H9 (cell line): Measurements from ENCODE around the gene PDLIM7. TPM values are rescaled to one million over a fixed set of nuclear protein-coding genes. Genes with fewer than 3 reads are reported as not detected.

Experiments
- DNase-seq: peaks from one replicate; pipeline ENCODE4 v3.0.0-alpha.2; 2017
- H2AFZ ChIP-seq: one replicate; pipeline ENCODE4 v1.6.1; 2013; ENCODE audit warnings: mild to moderate bottlenecking, low read length, control low read depth, moderate library complexity
- H2AK5ac ChIP-seq: 2 replicates; pipeline ENCODE4 v1.6.1; 2013; ENCODE audit warnings: low read length, control low read depth, mixed read lengths; ENCODE audit not compliant: insufficient read length
- H2BK120ac ChIP-seq: one replicate; pipeline ENCODE4 v1.6.1; 2013; ENCODE audit warnings: low read depth, mild to moderate bottlenecking, low read length, control low read depth, inconsistent platforms; ENCODE audit not compliant: poor library complexity, severe bottlenecking
- H2BK12ac ChIP-seq: 2 replicates; pipeline ENCODE4 v1.6.1; 2013; ENCODE audit warnings: low read length, control low read depth, mixed read lengths, low read depth; ENCODE audit not compliant: insufficient read length
- H2BK15ac ChIP-seq: 2 replicates; pipeline ENCODE4 v1.6.1; 2013; ENCODE audit warnings: low read depth, low read length, control low read depth
- H2BK20ac ChIP-seq: one replicate; pipeline ENCODE4 v1.6.1; 2013; ENCODE audit warnings: low read depth, mild to moderate bottlenecking, low read length, control low read depth, inconsistent platforms; ENCODE audit not compliant: poor library complexity, severe bottlenecking
- H2BK5ac ChIP-seq: 2 replicates; pipeline ENCODE4 v1.6.1; 2013; ENCODE audit warnings: low read length, control low read depth, mixed read lengths; ENCODE audit not compliant: insufficient read length
- H3K14ac ChIP-seq: 2 replicates; pipeline ENCODE4 v1.6.1; 2013; ENCODE audit warnings: low read length, control low read depth; ENCODE audit not compliant: insufficient read depth
- H3K18ac ChIP-seq: 2 replicates; pipeline ENCODE4 v1.6.1; 2013; ENCODE audit warnings: low read depth, mild to moderate bottlenecking, mixed read lengths, low read length, control low read depth; ENCODE audit not compliant: insufficient read length
- H3K23ac ChIP-seq: 2 replicates; pipeline ENCODE4 v1.6.1; 2013; ENCODE audit warnings: low read length, control low read depth, mixed read lengths, low read depth; ENCODE audit not compliant: insufficient read length
- H3K23me2 ChIP-seq: 2 replicates; pipeline ENCODE4 v1.6.1; 2013; ENCODE audit warnings: low read depth, mild to moderate bottlenecking, mixed read lengths, low read length, control low read depth; ENCODE audit not compliant: insufficient read length, poor library complexity, severe bottlenecking
- H3K27ac ChIP-seq: 2 replicates; pipeline ENCODE4 v1.5.1; 2013; ENCODE audit warnings: low read length, control low read depth, mixed read lengths, low read depth; ENCODE audit not compliant: insufficient read length
- H3K27me3 ChIP-seq: 2 replicates; pipeline ENCODE4 v1.6.1; 2013; ENCODE audit warnings: low read length, control low read depth, inconsistent platforms; ENCODE audit not compliant: insufficient read depth
- H3K4ac ChIP-seq: 2 replicates; pipeline ENCODE4 v1.6.1; 2013; ENCODE audit warnings: low read depth, mild to moderate bottlenecking, control low read depth, inconsistent platforms, low read length, moderate library complexity
- H3K4me1 ChIP-seq: 2 replicates; pipeline ENCODE4 v1.6.1; 2013; ENCODE audit warnings: low read length, control low read depth, inconsistent platforms; ENCODE audit not compliant: insufficient read depth
- H3K4me2 ChIP-seq: 2 replicates; pipeline ENCODE4 v1.6.1; 2013; ENCODE audit warnings: low read length, control low read depth, mixed read lengths; ENCODE audit not compliant: insufficient read length, insufficient read depth
- H3K56ac ChIP-seq: 2 replicates; pipeline ENCODE4 v1.6.1; 2013; ENCODE audit warnings: low read depth, mild to moderate bottlenecking, mixed read lengths, low read length, control low read depth; ENCODE audit not compliant: insufficient read length
- H3K79me1 ChIP-seq: 2 replicates; pipeline ENCODE4 v1.6.1; 2013; ENCODE audit warnings: low read depth, mild to moderate bottlenecking, moderate library complexity, low read length, control low read depth, inconsistent platforms; ENCODE audit not compliant: insufficient read depth, poor library complexity, severe bottlenecking
- H3K79me2 ChIP-seq: 2 replicates; pipeline ENCODE4 v1.6.1; 2013; ENCODE audit warnings: low read length, control low read depth, inconsistent platforms; ENCODE audit not compliant: insufficient read depth
- H3K9ac ChIP-seq: 2 replicates; pipeline ENCODE4 v1.6.1; 2013; ENCODE audit warnings: low read length, control low read depth, mixed read lengths; ENCODE audit not compliant: insufficient read length; ENCODE audit errors: extremely low read depth
- H3K9me3 ChIP-seq: one replicate; pipeline ENCODE4 v1.6.1; 2013; ENCODE audit warnings: low read depth, low read length, inconsistent platforms; ENCODE audit not compliant: control insufficient read depth
- H3T11ph ChIP-seq: one replicate; pipeline ENCODE4 v1.6.1; 2013; ENCODE audit warnings: mild to moderate bottlenecking, low read length, control low read depth, inconsistent platforms
- H4K20me1 ChIP-seq: one replicate; pipeline ENCODE4 v1.6.1; 2013; ENCODE audit not compliant: control insufficient read depth, insufficient read length, insufficient read depth
- H4K5ac ChIP-seq: 2 replicates; pipeline ENCODE4 v1.6.1; 2013; ENCODE audit warnings: low read depth, mild to moderate bottlenecking, mixed read lengths, low read length, control low read depth; ENCODE audit not compliant: insufficient read length
- H4K8ac ChIP-seq: replicated peaks from 2 replicates; pipeline ENCODE4 v1.6.1; 2013; ENCODE audit warnings: low read length, control low read depth, mixed read lengths, low read depth; ENCODE audit not compliant: insufficient read length
- H4K91ac ChIP-seq: 2 replicates; pipeline ENCODE4 v1.6.1; 2013; ENCODE audit warnings: low read depth, mild to moderate bottlenecking, moderate library complexity, mixed read lengths, low read length, control low read depth; ENCODE audit not compliant: insufficient read length
- H3K27ac Mint-ChIP-seq, 3 experiments: 2 replicates in 2 of 3; 3 replicates in 1 of 3; pipeline ENCODE4 v1.8.0; 2020 to 2021; ENCODE audit warnings: mixed read lengths in 3 of 3, mild to moderate bottlenecking in 1 of 3, moderate library complexity in 1 of 3
- H3K27me3 Mint-ChIP-seq: 2 replicates; pipeline ENCODE4 v1.8.0; 2021; ENCODE audit warnings: low read depth, mild to moderate bottlenecking, moderate library complexity, mixed read lengths
- H3K36me3 Mint-ChIP-seq, 3 experiments: 2 replicates in 2 of 3; 3 replicates in 1 of 3; pipeline ENCODE4 v1.8.0; 2020 to 2021; ENCODE audit warnings: low read depth in 3 of 3, mixed read lengths in 3 of 3; ENCODE audit not compliant: insufficient read depth in 1 of 3
- H3K4me1 Mint-ChIP-seq, 2 experiments: 2 replicates each; pipeline ENCODE4 v1.8.0; 2020; ENCODE audit warnings: mixed read lengths in 2 of 2
- H3K4me3 Mint-ChIP-seq, 2 experiments: 2 replicates in 1 of 2; 3 replicates in 1 of 2; pipeline ENCODE4 v1.8.0; 2020 to 2021; ENCODE audit warnings: mild to moderate bottlenecking in 2 of 2, mixed read lengths in 2 of 2, moderate library complexity in 1 of 2
- H3K9me3 Mint-ChIP-seq, 2 experiments: 2 replicates in 1 of 2; 3 replicates in 1 of 2; pipeline ENCODE4 v1.8.0; 2020; ENCODE audit warnings: mild to moderate bottlenecking in 2 of 2, mixed read lengths in 2 of 2, moderate library complexity in 1 of 2
- WGBS: extraction: QIAGEN DNeasy Blood & Tissue Kit; methylation state at CpG from one replicate; pipeline ENCODE4 v1.1.7; 2013; ENCODE audit warnings: missing lambda C conversion rate, low lambda C conversion rate, mixed read lengths; ENCODE audit not compliant: insufficient read length; ENCODE audit errors: extremely low coverage; 5-methylcytosine and 5-hydroxymethylcytosine counted together
- total RNA-seq: library from RNA; stranded (reverse); gene quantifications from 2 replicates; pipeline ENCODE4 v1.2.1, GENCODE V29; 2021
- TF ChIP-seq, protein P1 (sequence below): fragments of 200-600 bp; sonication (generic); conservative IDR thresholded peaks from 3 replicates; pipeline ENCODE4 v1.8.0; 2021; ENCODE audit warnings: antibody characterized with exemption, mild to moderate bottlenecking

PDLIM7 gene
- total RNA-seq, 1 experiment from 2014 or later = 137 TPM

GRCh38 chr5:177474846-177475562 is 22.4 kb downstream of the PDLIM7 start:
- H3K9ac ChIP-seq = no peak overlapping the region
- H3K79me1 ChIP-seq = peaks cover 6% of the 10 kb centered on the region
- Mint-ChIP-seq H3K27me3 (no peaks in the 10 kb centered on the region; the same call in 1 of the 2 replicates), H3K4me3 (peak overlapping the region; percentile 4 to 59; a peak in 4 of 5 replicates), H3K36me3 (peaks cover 20 to 35% (median 33%) of the 10 kb centered on the region in 3 experiments), H3K4me1 (peaks cover 41 to 58% of the 10 kb centered on the region in 2 experiments), H3K27ac (peak overlapping the region in 1 of 3 experiments; percentile 2; a peak in 2 of 7 replicates), H3K9me3 (no peaks in the 10 kb centered on the region)
- H3K23me2 ChIP-seq = peaks cover 4% of the 10 kb centered on the region
- H2BK20ac ChIP-seq = no peak overlapping the region
- H3K79me2 ChIP-seq = peaks cover 24% of the 10 kb centered on the region; the same call in 1 of the 2 replicates
- no peak overlapping the region for H3K4me2 ChIP-seq
- no peak overlapping the region for H3K27ac ChIP-seq
- H3K4ac ChIP-seq = no peak overlapping the region
- H4K20me1 ChIP-seq = no peaks in the 10 kb centered on the region
- H4K91ac ChIP-seq = no peak overlapping the region
- H3K14ac ChIP-seq = no peak overlapping the region; the same call in 1 of the 2 replicates
- no peak overlapping the region for H4K5ac ChIP-seq
- DNase-seq = no peak
- no peak overlapping the region for H3K56ac ChIP-seq
- no peak overlapping the region for H2AFZ ChIP-seq
- no peak overlapping the region for H2BK120ac ChIP-seq
- no peaks in the 10 kb centered on the region for H3K9me3 ChIP-seq
- WGBS = no CpG with 5 or more reads among the region's 4 CpGs
- H3T11ph ChIP-seq = no peak overlapping the region
- H3K27me3 ChIP-seq = no peaks in the 10 kb centered on the region
- no peak overlapping the region for H2BK5ac ChIP-seq
- TF ChIP-seq, protein P1, sequence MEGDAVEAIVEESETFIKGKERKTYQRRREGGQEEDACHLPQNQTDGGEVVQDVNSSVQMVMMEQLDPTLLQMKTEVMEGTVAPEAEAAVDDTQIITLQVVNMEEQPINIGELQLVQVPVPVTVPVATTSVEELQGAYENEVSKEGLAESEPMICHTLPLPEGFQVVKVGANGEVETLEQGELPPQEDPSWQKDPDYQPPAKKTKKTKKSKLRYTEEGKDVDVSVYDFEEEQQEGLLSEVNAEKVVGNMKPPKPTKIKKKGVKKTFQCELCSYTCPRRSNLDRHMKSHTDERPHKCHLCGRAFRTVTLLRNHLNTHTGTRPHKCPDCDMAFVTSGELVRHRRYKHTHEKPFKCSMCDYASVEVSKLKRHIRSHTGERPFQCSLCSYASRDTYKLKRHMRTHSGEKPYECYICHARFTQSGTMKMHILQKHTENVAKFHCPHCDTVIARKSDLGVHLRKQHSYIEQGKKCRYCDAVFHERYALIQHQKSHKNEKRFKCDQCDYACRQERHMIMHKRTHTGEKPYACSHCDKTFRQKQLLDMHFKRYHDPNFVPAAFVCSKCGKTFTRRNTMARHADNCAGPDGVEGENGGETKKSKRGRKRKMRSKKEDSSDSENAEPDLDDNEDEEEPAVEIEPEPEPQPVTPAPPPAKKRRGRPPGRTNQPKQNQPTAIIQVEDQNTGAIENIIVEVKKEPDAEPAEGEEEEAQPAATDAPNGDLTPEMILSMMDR = no peak
- no peak overlapping the region for H2AK5ac ChIP-seq
- H2BK15ac ChIP-seq = no peak overlapping the region
- no peak overlapping the region for H3K23ac ChIP-seq
- no peak overlapping the region for H3K18ac ChIP-seq
- peaks cover 24% of the 10 kb centered on the region; the same call in 1 of the 2 replicates for H3K4me1 ChIP-seq
- no peak overlapping the region for H4K8ac ChIP-seq
- no peak overlapping the region for H2BK12ac ChIP-seq
